Adipocyte (in vitro differentiated cells): ENCODE measurements around the gene GYG2.
"Not testable (repeated sequence)": the region's sequence is repeated elsewhere in the genome, so short reads cannot be mapped to it uniquely, and the experiment has no call there.

Experiments
- DNase-seq: peaks from one replicate; pipeline ENCODE4 v3.0.0-alpha.2; 2015; ENCODE audit warnings: low read depth
- H3K27me3 ChIP-seq: replicated peaks from 2 replicates; pipeline ENCODE4 v1.7.0; 2013; ENCODE audit warnings: mild to moderate bottlenecking, low read length, moderate library complexity; ENCODE audit not compliant: control insufficient read depth, insufficient read depth
- H3K36me3 ChIP-seq: 2 replicates; pipeline ENCODE4 v1.7.0; 2013; ENCODE audit warnings: low read length, mild to moderate bottlenecking, moderate library complexity; ENCODE audit not compliant: control insufficient read depth, insufficient read depth, severe bottlenecking
- H3K4me1 ChIP-seq: 2 replicates; pipeline ENCODE4 v1.7.0; 2013; ENCODE audit warnings: mild to moderate bottlenecking, low read length, moderate library complexity; ENCODE audit not compliant: control insufficient read depth, insufficient read depth
- H3K4me3 ChIP-seq: 2 replicates; pipeline ENCODE4 v1.7.0; 2013; ENCODE audit warnings: mild to moderate bottlenecking, low read length, moderate library complexity
- H3K9ac ChIP-seq: 2 replicates; pipeline ENCODE4 v1.7.0; 2013; ENCODE audit warnings: mild to moderate bottlenecking, low read length, moderate library complexity
- H3K9me3 ChIP-seq: 2 replicates; pipeline ENCODE4 v1.7.0; 2013; ENCODE audit warnings: mild to moderate bottlenecking, low read length, moderate library complexity; ENCODE audit not compliant: control insufficient read depth

The GYG2 gene

DNA sequence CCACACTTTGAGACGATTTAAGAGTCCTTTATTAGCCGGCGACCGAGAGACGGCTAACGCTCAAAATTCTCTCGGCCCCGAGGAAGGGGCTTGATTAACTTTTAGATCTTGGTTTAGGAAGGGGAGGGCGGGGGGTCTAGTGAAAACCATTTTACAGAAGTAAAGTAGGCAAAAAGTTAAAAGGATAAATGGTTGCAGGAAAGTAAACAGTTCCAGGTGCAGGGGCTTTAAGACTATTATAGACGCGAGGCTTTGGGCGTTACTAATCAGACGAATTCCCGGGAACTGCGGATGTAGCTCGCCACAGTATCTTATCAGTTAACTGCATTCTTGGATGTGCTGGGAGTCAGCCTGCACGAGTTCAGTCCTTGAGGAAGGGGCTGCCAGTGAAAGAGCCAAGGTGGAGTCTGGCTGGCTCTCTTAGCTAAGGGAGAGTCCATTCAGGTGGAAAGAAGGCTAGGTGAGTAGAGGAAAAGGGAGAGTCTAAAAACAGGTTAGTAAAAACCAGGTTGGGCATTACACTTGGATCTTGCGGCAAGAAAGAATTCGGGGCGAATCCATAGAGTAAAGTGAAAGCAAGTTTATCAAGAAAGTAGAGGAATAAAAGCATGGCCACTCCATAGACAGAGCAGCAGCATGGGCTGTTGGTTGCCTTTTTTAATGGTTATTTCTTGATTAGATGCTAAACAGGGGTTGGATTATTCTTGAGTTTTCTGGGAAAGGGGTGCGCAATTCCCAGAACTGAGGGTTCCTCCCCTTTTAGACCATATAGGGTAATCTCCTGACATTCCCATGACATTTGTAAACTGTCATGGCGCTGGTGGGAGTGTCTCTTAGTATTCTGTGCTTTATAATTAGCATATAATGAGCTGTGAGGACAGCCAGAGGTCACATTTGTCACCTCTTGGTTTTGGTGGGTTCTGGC lies 62.1 kb downstream of the GYG2 start:
- not testable (repeated sequence) for DNase-seq, H3K36me3 ChIP-seq, H3K27me3 ChIP-seq, H3K9me3 ChIP-seq
- Histone ChIP-seq H3K9ac (peak overlapping the region; percentile 39), H3K4me1 (peaks cover 35% of the 10 kb centered on the region), H3K4me3 (peak overlapping the region; percentile 80)

DNA sequence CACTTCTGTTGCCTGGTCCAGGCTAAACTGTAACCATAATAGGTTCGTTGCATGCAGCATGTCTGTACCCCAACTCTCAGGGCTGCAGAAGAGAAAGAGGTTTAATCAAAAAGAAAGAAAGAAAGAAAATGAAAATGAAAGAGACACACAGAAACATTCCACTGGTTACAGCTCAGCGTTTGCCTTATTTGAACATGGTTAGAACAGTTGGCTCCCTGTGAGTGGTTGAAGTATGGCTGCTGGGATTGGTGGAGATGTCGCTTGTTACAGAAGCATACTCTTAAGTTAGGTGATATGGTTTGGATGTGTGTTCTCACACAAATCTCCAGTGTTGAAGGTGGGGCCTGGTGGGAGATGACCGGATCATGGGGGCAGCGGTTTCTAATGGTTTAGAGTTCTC lies 64.1 kb downstream of the GYG2 start:
- no peak overlapping the region for H3K9ac ChIP-seq
- peaks cover 10% of the 10 kb centered on the region for H3K27me3 ChIP-seq
- H3K9me3 ChIP-seq = no peaks in the 10 kb centered on the region
- no peak for DNase-seq
- H3K4me1 ChIP-seq = peaks cover 42% of the 10 kb centered on the region
- H3K4me3 ChIP-seq = no peak overlapping the region
- no peaks in the 10 kb centered on the region for H3K36me3 ChIP-seq

DNA sequence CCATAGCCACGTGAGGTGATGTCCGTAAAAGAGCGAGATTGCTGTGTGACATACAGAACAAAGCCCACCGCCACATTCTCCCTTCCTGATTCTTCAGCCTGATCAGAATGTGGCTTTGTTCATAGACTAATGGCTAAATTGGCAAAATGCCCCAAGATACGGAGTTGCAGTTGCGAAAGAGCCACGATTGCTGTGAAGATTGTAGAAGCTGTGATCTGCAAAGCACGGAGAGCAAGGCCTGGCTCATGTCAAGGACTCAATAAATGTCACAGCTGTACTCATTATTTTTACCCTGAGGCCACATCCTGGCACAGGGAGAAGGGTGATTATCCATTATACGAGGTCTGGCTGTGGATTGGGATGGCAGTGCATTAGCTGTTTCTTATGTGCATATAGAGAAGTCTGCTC lies 66.2 kb downstream of the GYG2 start:
- H3K4me3 ChIP-seq = no peak overlapping the region
- peaks cover 33% of the 10 kb centered on the region for H3K4me1 ChIP-seq
- peak; percentile 73 for DNase-seq
- H3K9me3 ChIP-seq = no peaks in the 10 kb centered on the region
- peaks cover 13% of the 10 kb centered on the region for H3K27me3 ChIP-seq
- H3K36me3 ChIP-seq = no peaks in the 10 kb centered on the region
- no peak overlapping the region for H3K9ac ChIP-seq

DNA sequence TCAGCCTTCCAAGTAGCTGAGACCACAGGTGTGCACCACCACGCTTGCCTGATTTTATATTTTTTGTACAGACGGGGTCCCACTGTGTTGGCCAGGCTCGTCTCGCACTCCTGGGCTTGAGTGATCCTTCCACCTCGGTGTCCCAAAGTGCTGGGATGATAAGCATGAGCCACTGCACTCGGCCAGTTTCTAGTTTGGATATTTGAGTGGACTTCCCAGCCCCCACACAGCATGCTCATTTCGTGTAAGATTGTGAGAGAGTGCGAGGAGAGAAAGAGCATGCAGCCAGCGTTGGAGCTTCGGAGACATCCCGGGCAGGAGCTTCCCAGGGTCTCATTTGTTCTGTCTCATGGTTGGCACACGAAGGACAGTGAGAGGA lies 68.6 kb downstream of the GYG2 start:
- peaks cover 13% of the 10 kb centered on the region for H3K27me3 ChIP-seq
- H3K9ac ChIP-seq = no peak overlapping the region
- H3K4me3 ChIP-seq = no peak overlapping the region
- no peaks in the 10 kb centered on the region for H3K36me3 ChIP-seq
- peaks cover 20% of the 10 kb centered on the region for H3K4me1 ChIP-seq
- no peak for DNase-seq
- H3K9me3 ChIP-seq = no peaks in the 10 kb centered on the region

DNA sequence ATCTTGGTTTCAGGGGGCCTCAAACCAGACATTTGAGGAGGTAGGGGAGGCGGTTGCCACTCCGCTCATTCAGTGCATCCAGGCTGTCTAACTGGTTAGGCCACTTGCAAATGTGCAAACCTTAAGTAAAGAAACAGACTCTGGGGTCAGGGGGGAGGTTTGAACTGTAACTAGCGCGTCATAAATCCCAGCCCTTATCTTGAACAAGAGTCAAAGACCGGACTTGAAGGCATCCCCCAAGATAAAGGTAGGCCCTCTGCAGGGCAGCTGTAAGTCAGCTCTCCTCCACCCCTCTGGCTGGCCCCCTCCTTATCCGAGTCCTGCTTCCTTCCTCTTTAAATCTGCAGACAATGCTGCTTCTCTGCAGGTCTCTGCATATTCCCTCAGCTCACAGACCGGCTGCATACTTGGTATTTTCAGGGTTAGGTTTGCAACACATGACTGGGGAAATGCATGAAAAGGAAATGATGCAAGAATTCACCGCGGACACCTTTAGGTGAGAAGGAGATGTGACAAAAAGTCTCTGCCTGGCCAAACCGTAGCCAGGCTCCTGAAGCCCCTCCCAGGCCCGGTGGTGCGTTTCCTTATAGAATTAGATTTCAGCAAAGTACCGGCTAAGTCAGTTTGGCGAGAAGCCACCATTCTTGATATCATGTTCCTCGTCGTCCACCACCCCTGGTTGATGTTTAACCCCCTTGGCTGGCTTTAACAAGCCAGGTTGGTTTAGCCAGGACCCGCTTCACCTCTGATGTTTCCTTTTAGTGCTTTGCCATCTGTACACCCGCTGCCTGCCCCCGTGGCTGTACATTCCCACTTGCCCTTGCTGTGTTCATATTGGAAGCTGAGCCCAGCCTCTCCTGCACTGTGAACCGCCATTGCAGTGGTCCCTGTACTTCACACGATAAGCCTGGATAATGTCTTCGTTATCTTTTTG lies 69.2 kb downstream of the GYG2 start:
- DNase-seq, H3K9me3 ChIP-seq, H3K9ac ChIP-seq, H3K4me3 ChIP-seq, H3K36me3 ChIP-seq: not testable (repeated sequence)
- Histone ChIP-seq H3K4me1 (peaks cover 20% of the 10 kb centered on the region), H3K27me3 (peaks cover 13% of the 10 kb centered on the region)

DNA sequence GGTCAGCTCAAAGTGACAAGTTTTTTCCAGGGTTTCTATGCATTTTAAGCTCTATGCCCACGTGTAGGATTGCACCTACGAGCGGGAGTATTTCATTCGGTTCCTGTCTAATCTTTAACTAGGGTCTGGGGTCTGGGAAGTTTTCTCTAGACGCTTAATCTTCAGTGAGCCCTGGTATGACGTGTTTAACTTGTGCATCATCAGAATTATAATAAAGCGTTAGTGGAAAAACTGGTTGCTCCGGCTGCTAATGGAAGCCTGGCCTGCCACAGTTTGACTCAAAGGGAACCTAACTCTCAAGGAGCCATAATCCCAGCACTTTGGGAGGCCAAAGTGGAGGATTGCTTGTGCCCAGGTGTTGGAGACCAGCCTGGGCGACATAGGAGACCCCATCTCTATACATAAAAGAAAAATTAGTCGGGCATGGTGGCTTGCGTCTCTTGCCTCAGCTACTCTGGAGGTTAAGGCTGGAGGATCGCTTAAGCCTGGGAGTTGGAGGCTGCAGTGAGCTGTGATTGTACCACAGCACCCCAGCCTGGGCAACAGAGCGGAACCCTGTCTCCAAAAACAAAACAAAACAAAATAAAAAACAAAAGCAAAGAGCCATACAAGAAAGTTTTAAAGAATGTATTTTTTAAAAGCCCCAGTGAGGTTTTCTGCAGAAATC lies 70.2 kb downstream of the GYG2 start:
- no peak for DNase-seq
- Histone ChIP-seq H3K4me1 (peaks cover 20% of the 10 kb centered on the region), H3K9me3 (peaks cover 14% of the 10 kb centered on the region), H3K4me3 (no peak overlapping the region), H3K9ac (no peak overlapping the region), H3K27me3 (peaks cover 13% of the 10 kb centered on the region), H3K36me3 (no peaks in the 10 kb centered on the region)

DNA sequence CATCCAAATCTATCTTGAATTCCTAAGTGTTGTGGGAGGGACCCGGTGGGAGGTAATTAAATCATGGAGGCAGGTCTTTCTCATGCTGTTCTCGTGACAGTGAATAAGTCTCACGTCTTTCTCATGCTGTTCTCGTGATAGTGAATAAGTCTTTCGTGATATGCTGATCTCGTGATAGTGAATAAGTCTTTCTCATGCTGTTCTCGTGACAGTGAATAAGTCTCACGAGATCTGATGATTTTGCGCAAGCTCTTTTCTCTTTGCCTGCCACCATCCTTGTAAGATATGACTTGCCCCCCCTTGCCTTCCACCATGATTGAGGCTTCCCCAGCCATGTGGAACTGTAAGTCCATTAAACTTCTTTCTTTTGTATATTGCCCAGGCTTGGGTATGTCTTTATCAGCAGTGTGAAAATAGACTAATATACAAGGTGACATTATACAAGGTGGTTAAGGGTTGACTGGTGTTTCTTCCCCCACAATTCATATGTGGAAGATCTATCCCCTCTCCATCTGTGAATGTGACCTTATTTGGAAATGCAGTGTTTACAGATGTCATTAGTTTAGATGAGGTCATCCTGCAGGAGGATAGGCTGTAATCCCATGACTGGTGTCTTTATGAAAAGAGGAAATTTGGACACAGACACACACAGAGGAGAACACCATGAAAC lies 72.8 kb downstream of the GYG2 start:
- H3K9ac ChIP-seq = no peak overlapping the region
- DNase-seq = no peak
- peaks cover 10% of the 10 kb centered on the region for H3K4me1 ChIP-seq
- peaks cover 10% of the 10 kb centered on the region for H3K27me3 ChIP-seq
- no peaks in the 10 kb centered on the region for H3K36me3 ChIP-seq
- peaks cover 23% of the 10 kb centered on the region for H3K9me3 ChIP-seq
- H3K4me3 ChIP-seq = no peak overlapping the region

DNA sequence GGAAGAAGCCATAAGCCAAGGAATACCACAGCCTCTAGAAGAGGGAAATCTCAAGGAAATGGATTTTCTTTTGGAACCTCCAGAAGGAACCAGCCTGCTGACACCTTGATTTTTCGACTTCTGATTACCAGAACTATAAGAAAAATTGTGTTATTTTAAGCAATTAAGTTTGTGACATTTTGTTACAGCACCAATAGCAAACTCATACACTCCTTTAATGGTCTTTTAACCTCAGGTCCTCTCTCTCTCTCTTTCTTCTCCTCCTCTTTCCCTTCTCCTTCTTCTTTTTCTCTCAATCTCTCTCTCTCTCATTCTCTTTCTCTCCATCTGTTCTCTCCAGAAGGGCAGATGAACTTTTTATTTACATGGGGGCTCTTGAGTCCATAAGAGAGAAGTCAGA lies 74.1 kb downstream of the GYG2 start:
- no peak for DNase-seq
- no peak overlapping the region for H3K9ac ChIP-seq
- H3K36me3 ChIP-seq = no peaks in the 10 kb centered on the region
- peaks cover 23% of the 10 kb centered on the region for H3K9me3 ChIP-seq
- H3K4me3 ChIP-seq = no peak overlapping the region
- peaks cover 3% of the 10 kb centered on the region for H3K4me1 ChIP-seq
- H3K27me3 ChIP-seq = peaks cover 5% of the 10 kb centered on the region

DNA sequence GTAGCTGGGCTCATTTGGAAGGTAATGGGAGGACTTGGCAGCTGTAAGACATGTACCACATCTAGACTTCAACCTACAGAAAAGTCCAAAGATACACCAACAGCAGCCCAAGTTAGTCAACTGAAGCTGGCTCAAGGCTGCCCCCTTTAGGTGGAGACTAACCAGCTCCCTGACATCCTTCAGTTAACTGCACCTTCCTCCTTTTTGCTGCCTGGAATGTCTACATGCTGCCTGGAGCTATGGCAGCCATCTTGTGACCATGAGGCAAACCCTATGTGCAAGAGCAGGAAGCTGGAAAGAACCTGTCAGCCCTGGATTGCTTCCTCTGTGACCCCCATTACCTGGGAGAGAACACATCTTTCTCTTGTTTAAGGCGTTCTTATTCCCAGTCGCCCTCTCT lies 74.6 kb downstream of the GYG2 start:
- H3K4me3 ChIP-seq = no peak overlapping the region
- H3K36me3 ChIP-seq = no peaks in the 10 kb centered on the region
- H3K9me3 ChIP-seq = peaks cover 23% of the 10 kb centered on the region
- H3K9ac ChIP-seq = no peak overlapping the region
- no peak for DNase-seq
- H3K4me1 ChIP-seq = peaks cover under 1% of the 10 kb centered on the region
- peaks cover 4% of the 10 kb centered on the region for H3K27me3 ChIP-seq

DNA sequence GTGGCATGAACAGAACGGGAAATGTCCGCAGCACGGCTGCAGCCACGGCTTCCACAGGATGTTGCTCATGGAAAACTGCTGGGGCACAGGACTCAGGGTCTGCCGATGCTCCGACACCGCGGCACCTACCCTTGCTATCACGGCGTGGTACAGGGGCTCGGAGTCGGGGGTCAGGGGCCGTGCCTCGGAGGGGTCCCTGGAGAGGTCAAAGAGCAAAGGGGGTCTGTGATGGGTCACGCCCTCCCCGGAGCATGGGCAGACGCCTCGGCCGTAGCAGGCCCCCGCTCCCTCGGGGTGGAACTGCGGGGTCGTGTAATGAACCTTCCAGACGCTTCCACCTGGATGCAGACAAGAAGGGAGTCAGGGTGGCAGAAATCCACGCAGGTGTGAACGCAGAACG lies 78.6 kb downstream of the GYG2 start:
- no peaks in the 10 kb centered on the region for H3K27me3 ChIP-seq
- no peak overlapping the region for H3K9ac ChIP-seq
- H3K9me3 ChIP-seq = peaks cover 23% of the 10 kb centered on the region
- no peaks in the 10 kb centered on the region for H3K4me1 ChIP-seq
- H3K36me3 ChIP-seq = no peaks in the 10 kb centered on the region
- no peak for DNase-seq
- no peak overlapping the region for H3K4me3 ChIP-seq
